H9 (cell line): Measurements from ENCODE around the gene ZNRF2. TPM values are rescaled to one million over a fixed set of nuclear protein-coding genes. Genes with fewer than 3 reads are reported as not detected.

ENCODE experiments used
- DNase-seq: peaks from one replicate; pipeline ENCODE4 v3.0.0-alpha.2; 2017
- H2AFZ ChIP-seq: one replicate; pipeline ENCODE4 v1.6.1; 2013; ENCODE audit warnings: mild to moderate bottlenecking, low read length, control low read depth, moderate library complexity
- H2AK5ac ChIP-seq: 2 replicates; pipeline ENCODE4 v1.6.1; 2013; ENCODE audit warnings: low read length, control low read depth, mixed read lengths; ENCODE audit not compliant: insufficient read length
- H2BK120ac ChIP-seq: one replicate; pipeline ENCODE4 v1.6.1; 2013; ENCODE audit warnings: low read depth, mild to moderate bottlenecking, low read length, control low read depth, inconsistent platforms; ENCODE audit not compliant: poor library complexity, severe bottlenecking
- H2BK12ac ChIP-seq: 2 replicates; pipeline ENCODE4 v1.6.1; 2013; ENCODE audit warnings: low read length, control low read depth, mixed read lengths, low read depth; ENCODE audit not compliant: insufficient read length
- H2BK15ac ChIP-seq: 2 replicates; pipeline ENCODE4 v1.6.1; 2013; ENCODE audit warnings: low read depth, low read length, control low read depth
- H2BK20ac ChIP-seq: one replicate; pipeline ENCODE4 v1.6.1; 2013; ENCODE audit warnings: low read depth, mild to moderate bottlenecking, low read length, control low read depth, inconsistent platforms; ENCODE audit not compliant: poor library complexity, severe bottlenecking
- H2BK5ac ChIP-seq: 2 replicates; pipeline ENCODE4 v1.6.1; 2013; ENCODE audit warnings: low read length, control low read depth, mixed read lengths; ENCODE audit not compliant: insufficient read length
- H3K14ac ChIP-seq: 2 replicates; pipeline ENCODE4 v1.6.1; 2013; ENCODE audit warnings: low read length, control low read depth; ENCODE audit not compliant: insufficient read depth
- H3K18ac ChIP-seq: 2 replicates; pipeline ENCODE4 v1.6.1; 2013; ENCODE audit warnings: low read depth, mild to moderate bottlenecking, mixed read lengths, low read length, control low read depth; ENCODE audit not compliant: insufficient read length
- H3K23ac ChIP-seq: 2 replicates; pipeline ENCODE4 v1.6.1; 2013; ENCODE audit warnings: low read length, control low read depth, mixed read lengths, low read depth; ENCODE audit not compliant: insufficient read length
- H3K23me2 ChIP-seq: 2 replicates; pipeline ENCODE4 v1.6.1; 2013; ENCODE audit warnings: low read depth, mild to moderate bottlenecking, mixed read lengths, low read length, control low read depth; ENCODE audit not compliant: insufficient read length, poor library complexity, severe bottlenecking
- H3K27ac ChIP-seq: 2 replicates; pipeline ENCODE4 v1.5.1; 2013; ENCODE audit warnings: low read length, control low read depth, mixed read lengths, low read depth; ENCODE audit not compliant: insufficient read length
- H3K27me3 ChIP-seq: 2 replicates; pipeline ENCODE4 v1.6.1; 2013; ENCODE audit warnings: low read length, control low read depth, inconsistent platforms; ENCODE audit not compliant: insufficient read depth
- H3K4ac ChIP-seq: 2 replicates; pipeline ENCODE4 v1.6.1; 2013; ENCODE audit warnings: low read depth, mild to moderate bottlenecking, control low read depth, inconsistent platforms, low read length, moderate library complexity
- H3K4me1 ChIP-seq: 2 replicates; pipeline ENCODE4 v1.6.1; 2013; ENCODE audit warnings: low read length, control low read depth, inconsistent platforms; ENCODE audit not compliant: insufficient read depth
- H3K4me2 ChIP-seq: 2 replicates; pipeline ENCODE4 v1.6.1; 2013; ENCODE audit warnings: low read length, control low read depth, mixed read lengths; ENCODE audit not compliant: insufficient read length, insufficient read depth
- H3K56ac ChIP-seq: 2 replicates; pipeline ENCODE4 v1.6.1; 2013; ENCODE audit warnings: low read depth, mild to moderate bottlenecking, mixed read lengths, low read length, control low read depth; ENCODE audit not compliant: insufficient read length
- H3K79me1 ChIP-seq: 2 replicates; pipeline ENCODE4 v1.6.1; 2013; ENCODE audit warnings: low read depth, mild to moderate bottlenecking, moderate library complexity, low read length, control low read depth, inconsistent platforms; ENCODE audit not compliant: insufficient read depth, poor library complexity, severe bottlenecking
- H3K79me2 ChIP-seq: 2 replicates; pipeline ENCODE4 v1.6.1; 2013; ENCODE audit warnings: low read length, control low read depth, inconsistent platforms; ENCODE audit not compliant: insufficient read depth
- H3K9ac ChIP-seq: 2 replicates; pipeline ENCODE4 v1.6.1; 2013; ENCODE audit warnings: low read length, control low read depth, mixed read lengths; ENCODE audit not compliant: insufficient read length; ENCODE audit errors: extremely low read depth
- H3K9me3 ChIP-seq: one replicate; pipeline ENCODE4 v1.6.1; 2013; ENCODE audit warnings: low read depth, low read length, inconsistent platforms; ENCODE audit not compliant: control insufficient read depth
- H3T11ph ChIP-seq: one replicate; pipeline ENCODE4 v1.6.1; 2013; ENCODE audit warnings: mild to moderate bottlenecking, low read length, control low read depth, inconsistent platforms
- H4K20me1 ChIP-seq: one replicate; pipeline ENCODE4 v1.6.1; 2013; ENCODE audit not compliant: control insufficient read depth, insufficient read length, insufficient read depth
- H4K5ac ChIP-seq: 2 replicates; pipeline ENCODE4 v1.6.1; 2013; ENCODE audit warnings: low read depth, mild to moderate bottlenecking, mixed read lengths, low read length, control low read depth; ENCODE audit not compliant: insufficient read length
- H4K8ac ChIP-seq: replicated peaks from 2 replicates; pipeline ENCODE4 v1.6.1; 2013; ENCODE audit warnings: low read length, control low read depth, mixed read lengths, low read depth; ENCODE audit not compliant: insufficient read length
- H4K91ac ChIP-seq: 2 replicates; pipeline ENCODE4 v1.6.1; 2013; ENCODE audit warnings: low read depth, mild to moderate bottlenecking, moderate library complexity, mixed read lengths, low read length, control low read depth; ENCODE audit not compliant: insufficient read length
- H3K27ac Mint-ChIP-seq, 3 experiments: 2 replicates in 2 of 3; 3 replicates in 1 of 3; pipeline ENCODE4 v1.8.0; 2020 to 2021; ENCODE audit warnings: mixed read lengths in 3 of 3, mild to moderate bottlenecking in 1 of 3, moderate library complexity in 1 of 3
- H3K27me3 Mint-ChIP-seq: 2 replicates; pipeline ENCODE4 v1.8.0; 2021; ENCODE audit warnings: low read depth, mild to moderate bottlenecking, moderate library complexity, mixed read lengths
- H3K36me3 Mint-ChIP-seq, 3 experiments: 2 replicates in 2 of 3; 3 replicates in 1 of 3; pipeline ENCODE4 v1.8.0; 2020 to 2021; ENCODE audit warnings: low read depth in 3 of 3, mixed read lengths in 3 of 3; ENCODE audit not compliant: insufficient read depth in 1 of 3
- H3K4me1 Mint-ChIP-seq, 2 experiments: 2 replicates each; pipeline ENCODE4 v1.8.0; 2020; ENCODE audit warnings: mixed read lengths in 2 of 2
- H3K4me3 Mint-ChIP-seq, 2 experiments: 2 replicates in 1 of 2; 3 replicates in 1 of 2; pipeline ENCODE4 v1.8.0; 2020 to 2021; ENCODE audit warnings: mild to moderate bottlenecking in 2 of 2, mixed read lengths in 2 of 2, moderate library complexity in 1 of 2
- H3K9me3 Mint-ChIP-seq, 2 experiments: 2 replicates in 1 of 2; 3 replicates in 1 of 2; pipeline ENCODE4 v1.8.0; 2020; ENCODE audit warnings: mild to moderate bottlenecking in 2 of 2, mixed read lengths in 2 of 2, moderate library complexity in 1 of 2
- CTCF ChIP-seq: fragments of 200-600 bp; sonication (generic); conservative IDR thresholded peaks from 3 replicates; pipeline ENCODE4 v1.8.0; 2021; ENCODE audit warnings: antibody characterized with exemption, mild to moderate bottlenecking
- WGBS: extraction: QIAGEN DNeasy Blood & Tissue Kit; methylation state at CpG from one replicate; pipeline ENCODE4 v1.1.7; 2013; ENCODE audit warnings: missing lambda C conversion rate, low lambda C conversion rate, mixed read lengths; ENCODE audit not compliant: insufficient read length; ENCODE audit errors: extremely low coverage; 5-methylcytosine and 5-hydroxymethylcytosine counted together
- total RNA-seq: library from RNA; stranded (reverse); gene quantifications from 2 replicates; pipeline ENCODE4 v1.2.1, GENCODE V29; 2021

The ZNRF2 gene
- total RNA-seq, 1 experiment from 2014 or later = 16.5 TPM

- Histone ChIP-seq H2AFZ (no peak overlapping the region), H3K27ac (no peak overlapping the region), H3K9ac (no peak overlapping the region), H2BK5ac (no peak overlapping the region), H3T11ph (no peak overlapping the region), H2BK20ac (no peak overlapping the region), H3K79me1 (no peaks in the 10 kb centered on the region), H3K23ac (no peak overlapping the region), H2BK120ac (no peak overlapping the region), H3K56ac (no peak overlapping the region), H3K4me1 (no peaks in the 10 kb centered on the region), H4K91ac (no peak overlapping the region), H2AK5ac (no peak overlapping the region), H2BK15ac (no peak overlapping the region), H3K23me2 (no peaks in the 10 kb centered on the region), H4K5ac (no peak overlapping the region), H4K20me1 (no peaks in the 10 kb centered on the region), H3K4ac (no peak overlapping the region), H3K27me3 (no peaks in the 10 kb centered on the region), H3K4me2 (no peak overlapping the region), H3K18ac (no peak overlapping the region), H4K8ac (no peak overlapping the region), H3K14ac (no peak overlapping the region), H3K79me2 (no peaks in the 10 kb centered on the region), H3K9me3 (no peaks in the 10 kb centered on the region), H2BK12ac (no peak overlapping the region)
- no peak overlapping the region for H3K27ac Mint-ChIP-seq
- DNase-seq = no peak
- no peak overlapping the region for H3K4me3 Mint-ChIP-seq
- H3K27me3 Mint-ChIP-seq = no peaks in the 10 kb centered on the region
- WGBS = no CpG with 5 or more reads among the region's 4 CpGs
- peaks cover 0 to 12% (median 9%) of the 10 kb centered on the region in 3 experiments; a peak in 5 of 7 replicates for H3K36me3 Mint-ChIP-seq
- no peaks in the 10 kb centered on the region for H3K4me1 Mint-ChIP-seq
- no peak for TF ChIP-seq CTCF
- peaks cover 16 to 20% of the 10 kb centered on the region in 2 experiments; a peak in 4 of 5 replicates for H3K9me3 Mint-ChIP-seq
These were observed 94.7 kb downstream of the ZNRF2 start for GRCh38 chr7:30379131-30379530.
